ENCODE data around the gene KDM2B.
"Not testable (repeated sequence)": the region's sequence is repeated elsewhere in the genome, so short reads cannot be mapped to it uniquely, and the experiment has no call there.

KDM2B gene

GRCh38 chr12:121484967-121485366 lies 95.9 kb downstream of the KDM2B start:
- Histone ChIP-seq H3K4me3 (ENCODE audit: low read length) (no peak overlapping the region), H3K9ac (ENCODE audit: low read length) (no peak overlapping the region), H3K27me3 (replicated peaks; ENCODE audit: control insufficient read depth, insufficient read depth, low read length) (no peaks in the 10 kb centered on the region), H3K9me3 (ENCODE audit: control insufficient read depth, low read length) (no peaks in the 10 kb centered on the region), H3K36me3 (ENCODE audit: control insufficient read depth, insufficient read depth, low read length, severe bottlenecking) (no peaks in the 10 kb centered on the region), H3K4me1 (ENCODE audit: control insufficient read depth, insufficient read depth, low read length) (no peaks in the 10 kb centered on the region)
- no peak for DNase-seq (ENCODE audit: low read depth)

DNA sequence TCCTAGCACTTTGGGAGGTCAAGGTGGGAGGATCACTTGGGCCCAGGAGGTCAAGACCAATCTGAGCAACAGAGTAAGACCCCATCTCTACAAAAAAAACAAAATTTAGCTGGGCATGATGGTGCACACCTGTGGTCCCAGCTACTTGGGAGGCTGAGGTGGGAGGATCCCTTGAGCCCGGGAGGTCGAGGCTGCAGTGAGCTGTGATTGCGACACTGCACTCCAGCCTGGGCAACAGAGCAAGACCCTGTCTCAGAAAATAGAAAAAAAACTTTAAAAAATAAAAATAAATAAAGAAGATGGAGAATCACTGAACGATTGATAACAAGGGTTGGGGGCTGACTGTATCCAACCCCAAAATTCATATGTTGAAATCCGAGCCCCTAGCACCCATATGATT lies 96.3 kb downstream of the KDM2B start:
- H3K9me3 ChIP-seq (ENCODE audit: control insufficient read depth, low read length); H3K27me3 ChIP-seq (replicated peaks; ENCODE audit: control insufficient read depth, insufficient read depth, low read length); H3K36me3 ChIP-seq (ENCODE audit: control insufficient read depth, insufficient read depth, low read length, severe bottlenecking); H3K9ac ChIP-seq (ENCODE audit: low read length); H3K4me3 ChIP-seq (ENCODE audit: low read length); DNase-seq (ENCODE audit: low read depth); H3K4me1 ChIP-seq (ENCODE audit: control insufficient read depth, insufficient read depth, low read length): not testable (repeated sequence)

DNA sequence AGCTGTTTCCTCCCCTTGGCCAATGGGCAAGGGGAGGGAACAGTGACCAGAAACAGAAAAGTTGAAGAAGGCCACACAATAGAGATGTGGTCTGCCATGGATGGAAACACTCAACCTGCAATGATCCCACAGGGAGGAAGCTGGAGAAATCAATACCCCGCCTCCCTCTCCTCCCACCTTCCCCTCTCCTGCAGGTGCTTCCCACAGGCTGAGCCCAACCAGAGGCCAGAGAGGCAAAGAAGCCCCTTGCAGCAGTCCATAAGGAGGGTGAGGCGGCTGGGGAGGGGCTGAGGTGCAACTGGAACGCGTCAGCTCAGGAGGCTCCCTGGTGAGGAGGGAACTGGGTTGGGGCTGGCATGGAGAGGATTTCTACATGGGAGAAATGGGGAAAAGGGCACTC lies 96.9 kb downstream of the KDM2B start:
- Histone ChIP-seq H3K4me3 (ENCODE audit: low read length) (no peak overlapping the region), H3K9me3 (ENCODE audit: control insufficient read depth, low read length) (no peaks in the 10 kb centered on the region), H3K4me1 (ENCODE audit: control insufficient read depth, insufficient read depth, low read length) (no peaks in the 10 kb centered on the region), H3K36me3 (ENCODE audit: control insufficient read depth, insufficient read depth, low read length, severe bottlenecking) (no peaks in the 10 kb centered on the region), H3K27me3 (replicated peaks; ENCODE audit: control insufficient read depth, insufficient read depth, low read length) (no peaks in the 10 kb centered on the region), H3K9ac (ENCODE audit: low read length) (no peak overlapping the region)
- no peak for DNase-seq (ENCODE audit: low read depth)

DNA sequence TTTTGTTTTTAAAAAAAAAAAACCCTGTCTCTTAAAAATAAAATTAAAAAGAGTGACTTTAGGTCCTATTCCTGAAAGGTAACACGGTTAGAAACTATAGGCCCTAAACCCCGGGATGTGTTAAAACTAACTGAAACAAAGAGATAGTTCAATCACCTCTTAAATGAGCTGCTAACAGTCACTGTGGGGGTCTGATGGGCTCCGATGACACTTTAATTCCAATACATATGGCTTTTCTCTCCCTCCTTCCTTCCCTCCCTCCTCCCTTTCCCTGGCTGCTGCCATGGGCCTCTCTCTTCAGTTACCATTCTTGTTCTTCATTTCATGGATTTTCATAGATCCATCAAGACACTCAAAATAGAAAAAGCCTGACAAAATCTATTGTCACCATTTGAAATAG lies 104.3 kb downstream of the KDM2B start:
- no peaks in the 10 kb centered on the region for H3K4me1 ChIP-seq (ENCODE audit: control insufficient read depth, insufficient read depth, low read length)
- no peak overlapping the region for H3K4me3 ChIP-seq (ENCODE audit: low read length)
- H3K9ac ChIP-seq (ENCODE audit: low read length): no peak overlapping the region
- H3K27me3 ChIP-seq (replicated peaks; ENCODE audit: control insufficient read depth, insufficient read depth, low read length): no peaks in the 10 kb centered on the region
- no peaks in the 10 kb centered on the region for H3K9me3 ChIP-seq (ENCODE audit: control insufficient read depth, low read length)
- DNase-seq (ENCODE audit: low read depth): no peak
- H3K36me3 ChIP-seq (ENCODE audit: control insufficient read depth, insufficient read depth, low read length, severe bottlenecking): no peaks in the 10 kb centered on the region

- no peak overlapping the region for H3K9ac ChIP-seq (ENCODE audit: low read length)
- H3K36me3 ChIP-seq (ENCODE audit: control insufficient read depth, insufficient read depth, low read length, severe bottlenecking): no peaks in the 10 kb centered on the region
- no peak for DNase-seq (ENCODE audit: low read depth)
- no peak overlapping the region for H3K4me3 ChIP-seq (ENCODE audit: low read length)
- H3K9me3 ChIP-seq (ENCODE audit: control insufficient read depth, low read length): no peaks in the 10 kb centered on the region
- no peaks in the 10 kb centered on the region for H3K4me1 ChIP-seq (ENCODE audit: control insufficient read depth, insufficient read depth, low read length)
- no peaks in the 10 kb centered on the region for H3K27me3 ChIP-seq (replicated peaks; ENCODE audit: control insufficient read depth, insufficient read depth, low read length)
Observed at GRCh38 chr12:121475279-121475678, 105.5 kb downstream of the KDM2B start.

DNA sequence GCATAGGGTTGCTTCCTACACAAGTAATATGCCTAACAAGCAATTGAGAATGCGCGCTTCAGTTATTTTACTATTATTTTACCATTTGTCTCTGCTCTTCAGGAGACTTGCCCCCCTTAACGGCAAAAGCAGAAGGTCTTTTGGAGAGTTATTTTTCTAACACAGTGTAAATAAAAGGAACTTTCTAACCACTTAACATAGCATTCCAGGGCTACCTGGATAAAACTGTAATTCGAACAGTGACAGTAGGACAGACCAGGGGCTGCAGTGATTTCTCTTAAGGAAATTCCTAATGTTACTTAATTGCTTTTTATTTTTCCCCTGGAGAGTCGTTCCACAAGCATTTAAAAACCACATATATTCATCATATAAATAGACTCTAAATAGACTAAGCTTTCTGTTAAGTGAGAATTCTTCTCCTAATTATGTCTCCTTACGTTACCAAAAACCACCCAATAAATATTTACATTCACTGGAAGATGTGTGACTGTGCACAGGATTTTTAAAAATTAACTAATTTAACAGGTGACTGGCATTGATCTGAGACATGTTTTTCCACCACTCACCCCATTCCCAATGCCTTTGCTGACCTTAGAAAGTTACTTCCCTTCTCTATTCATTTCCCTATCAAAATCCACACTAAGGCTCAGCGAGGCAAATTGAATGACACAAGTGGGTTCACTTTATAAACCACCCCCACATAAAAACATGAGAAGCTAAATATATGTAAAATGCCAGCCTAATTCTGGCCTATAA lies 108.5 kb downstream of the KDM2B start:
- Histone ChIP-seq H3K9ac (ENCODE audit: low read length) (no peak overlapping the region), H3K4me3 (ENCODE audit: low read length) (no peak overlapping the region), H3K9me3 (ENCODE audit: control insufficient read depth, low read length) (no peaks in the 10 kb centered on the region), H3K4me1 (ENCODE audit: control insufficient read depth, insufficient read depth, low read length) (peaks cover 5% of the 10 kb centered on the region), H3K27me3 (replicated peaks; ENCODE audit: control insufficient read depth, insufficient read depth, low read length) (no peaks in the 10 kb centered on the region), H3K36me3 (ENCODE audit: control insufficient read depth, insufficient read depth, low read length, severe bottlenecking) (no peaks in the 10 kb centered on the region)
- no peak for DNase-seq (ENCODE audit: low read depth)

GRCh38 chr12:121470751-121471150 lies 110.1 kb downstream of the KDM2B start:
- Histone ChIP-seq H3K36me3 (ENCODE audit: control insufficient read depth, insufficient read depth, low read length, severe bottlenecking) (no peaks in the 10 kb centered on the region), H3K4me3 (ENCODE audit: low read length) (no peak overlapping the region), H3K27me3 (replicated peaks; ENCODE audit: control insufficient read depth, insufficient read depth, low read length) (no peaks in the 10 kb centered on the region), H3K9me3 (ENCODE audit: control insufficient read depth, low read length) (no peaks in the 10 kb centered on the region), H3K4me1 (ENCODE audit: control insufficient read depth, insufficient read depth, low read length) (peaks cover 9% of the 10 kb centered on the region), H3K9ac (ENCODE audit: low read length) (no peak overlapping the region)
- DNase-seq (ENCODE audit: low read depth): no peak

GRCh38 chr12:121468499-121468801 lies 112.4 kb downstream of the KDM2B start:
- no peaks in the 10 kb centered on the region for H3K27me3 ChIP-seq (replicated peaks; ENCODE audit: control insufficient read depth, insufficient read depth, low read length)
- H3K4me1 ChIP-seq (ENCODE audit: control insufficient read depth, insufficient read depth, low read length): peaks cover 13% of the 10 kb centered on the region
- H3K9me3 ChIP-seq (ENCODE audit: control insufficient read depth, low read length): no peaks in the 10 kb centered on the region
- H3K4me3 ChIP-seq (ENCODE audit: low read length): no peak overlapping the region
- no peaks in the 10 kb centered on the region for H3K36me3 ChIP-seq (ENCODE audit: control insufficient read depth, insufficient read depth, low read length, severe bottlenecking)
- DNase-seq (ENCODE audit: low read depth): peak; percentile 6
- no peak overlapping the region for H3K9ac ChIP-seq (ENCODE audit: low read length)

DNA sequence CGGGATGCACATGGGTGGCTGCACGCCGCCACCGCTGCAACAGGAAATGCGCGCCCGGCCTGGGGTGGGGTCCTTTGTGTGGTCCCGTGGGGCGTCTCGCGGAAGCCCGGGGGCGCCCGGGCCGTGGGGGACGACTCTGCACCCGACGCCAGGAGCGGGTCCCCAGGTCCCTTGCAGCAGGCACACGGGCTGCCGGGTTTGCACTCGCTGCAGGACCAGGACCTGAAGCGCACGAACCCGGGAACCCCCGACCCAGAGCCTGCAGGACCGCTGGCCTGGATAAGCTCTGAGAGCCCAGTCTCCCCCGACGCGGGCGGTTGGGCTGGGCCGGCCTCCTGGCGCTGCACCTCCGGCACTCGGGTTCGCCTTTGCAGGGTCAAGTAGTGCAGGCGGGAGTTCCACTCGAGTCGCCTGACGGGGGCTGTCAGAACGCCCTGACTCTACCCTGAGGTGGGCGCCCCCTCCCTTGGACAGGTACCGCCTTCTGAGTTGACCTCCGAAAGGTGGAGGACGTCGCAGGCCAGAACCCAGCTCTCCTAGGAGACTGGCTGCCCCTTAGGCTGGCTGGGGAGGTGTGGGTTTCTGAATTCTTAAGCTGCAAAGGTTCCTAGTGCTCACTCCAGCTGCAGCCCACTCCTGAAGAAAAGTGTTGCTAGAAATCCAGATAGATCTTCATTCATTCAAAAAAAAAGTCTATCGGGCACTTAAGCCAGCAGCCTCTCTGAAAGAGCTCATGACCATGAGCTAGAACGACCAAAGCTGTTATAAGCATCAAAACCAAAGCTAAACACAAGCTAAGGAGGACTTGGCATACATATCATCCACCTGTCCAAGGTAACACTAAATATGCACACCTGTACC lies 113.0 kb downstream of the KDM2B start:
- H3K4me3 ChIP-seq (ENCODE audit: low read length): peak overlapping the region; percentile 79
- no peaks in the 10 kb centered on the region for H3K27me3 ChIP-seq (replicated peaks; ENCODE audit: control insufficient read depth, insufficient read depth, low read length)
- no peaks in the 10 kb centered on the region for H3K36me3 ChIP-seq (ENCODE audit: control insufficient read depth, insufficient read depth, low read length, severe bottlenecking)
- H3K9me3 ChIP-seq (ENCODE audit: control insufficient read depth, low read length): no peaks in the 10 kb centered on the region
- peak; percentile 34 for DNase-seq (ENCODE audit: low read depth)
- peak overlapping the region; percentile 54 for H3K9ac ChIP-seq (ENCODE audit: low read length)
- H3K4me1 ChIP-seq (ENCODE audit: control insufficient read depth, insufficient read depth, low read length): peaks cover 13% of the 10 kb centered on the region

- H3K4me1 ChIP-seq (ENCODE audit: control insufficient read depth, insufficient read depth, low read length): peaks cover 13% of the 10 kb centered on the region
- no peaks in the 10 kb centered on the region for H3K27me3 ChIP-seq (replicated peaks; ENCODE audit: control insufficient read depth, insufficient read depth, low read length)
- H3K9ac ChIP-seq (ENCODE audit: low read length): peak overlapping the region; percentile 84
- peak overlapping the region; percentile 87 for H3K4me3 ChIP-seq (ENCODE audit: low read length)
- H3K9me3 ChIP-seq (ENCODE audit: control insufficient read depth, low read length): no peaks in the 10 kb centered on the region
- H3K36me3 ChIP-seq (ENCODE audit: control insufficient read depth, insufficient read depth, low read length, severe bottlenecking): no peaks in the 10 kb centered on the region
- DNase-seq (ENCODE audit: low read depth): peak; percentile 95
Observed at GRCh38 chr12:121466794-121467637, 113.8 kb downstream of the KDM2B start.
